ENCODE measurements around the gene DENND5A.

GRCh38 chr11:9232482-9232881 is 32.7 kb downstream of the DENND5A start:
- TF ChIP-seq POLR2A (IDR thresholded peaks at IDR 0.05) (no peak), CTCF (IDR thresholded peaks at IDR 0.05) (no peak)

Measured in Peyer's patch (tissue), 4 donors.